ENCODE measurements around the gene ADAMTS13.

Gene ADAMTS13

GRCh38 chr9:133476941-133477340 lies 54.8 kb downstream of the ADAMTS13 start:
- Histone ChIP-seq H3K36me3 (ENCODE audit: insufficient read depth) (no peaks in the 10 kb centered on the region), H2AFZ (ENCODE audit: low read depth) (no peak overlapping the region), H3K4me1 (ENCODE audit: low read depth, poor library complexity, severe bottlenecking) (no peaks in the 10 kb centered on the region), H3K4me3 (IDR thresholded peaks at IDR 0.05; ENCODE audit: insufficient read depth, low read depth, low read length) (no peak overlapping the region), H3K79me2 (ENCODE audit: insufficient read depth, low read depth) (no peaks in the 10 kb centered on the region), H3K4me2 (no peak overlapping the region), H4K20me1 (ENCODE audit: insufficient read depth) (no peaks in the 10 kb centered on the region), H3K27ac (no peak overlapping the region), H3K9ac (no peak overlapping the region), H3K27me3 (ENCODE audit: insufficient read depth, low read depth) (peaks cover 62% of the 10 kb centered on the region)
- TF ChIP-seq, protein P1, sequence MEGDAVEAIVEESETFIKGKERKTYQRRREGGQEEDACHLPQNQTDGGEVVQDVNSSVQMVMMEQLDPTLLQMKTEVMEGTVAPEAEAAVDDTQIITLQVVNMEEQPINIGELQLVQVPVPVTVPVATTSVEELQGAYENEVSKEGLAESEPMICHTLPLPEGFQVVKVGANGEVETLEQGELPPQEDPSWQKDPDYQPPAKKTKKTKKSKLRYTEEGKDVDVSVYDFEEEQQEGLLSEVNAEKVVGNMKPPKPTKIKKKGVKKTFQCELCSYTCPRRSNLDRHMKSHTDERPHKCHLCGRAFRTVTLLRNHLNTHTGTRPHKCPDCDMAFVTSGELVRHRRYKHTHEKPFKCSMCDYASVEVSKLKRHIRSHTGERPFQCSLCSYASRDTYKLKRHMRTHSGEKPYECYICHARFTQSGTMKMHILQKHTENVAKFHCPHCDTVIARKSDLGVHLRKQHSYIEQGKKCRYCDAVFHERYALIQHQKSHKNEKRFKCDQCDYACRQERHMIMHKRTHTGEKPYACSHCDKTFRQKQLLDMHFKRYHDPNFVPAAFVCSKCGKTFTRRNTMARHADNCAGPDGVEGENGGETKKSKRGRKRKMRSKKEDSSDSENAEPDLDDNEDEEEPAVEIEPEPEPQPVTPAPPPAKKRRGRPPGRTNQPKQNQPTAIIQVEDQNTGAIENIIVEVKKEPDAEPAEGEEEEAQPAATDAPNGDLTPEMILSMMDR (conservative IDR thresholded peaks at IDR 0.05; ENCODE audit: low read depth, low read length), result no peak

DNA sequence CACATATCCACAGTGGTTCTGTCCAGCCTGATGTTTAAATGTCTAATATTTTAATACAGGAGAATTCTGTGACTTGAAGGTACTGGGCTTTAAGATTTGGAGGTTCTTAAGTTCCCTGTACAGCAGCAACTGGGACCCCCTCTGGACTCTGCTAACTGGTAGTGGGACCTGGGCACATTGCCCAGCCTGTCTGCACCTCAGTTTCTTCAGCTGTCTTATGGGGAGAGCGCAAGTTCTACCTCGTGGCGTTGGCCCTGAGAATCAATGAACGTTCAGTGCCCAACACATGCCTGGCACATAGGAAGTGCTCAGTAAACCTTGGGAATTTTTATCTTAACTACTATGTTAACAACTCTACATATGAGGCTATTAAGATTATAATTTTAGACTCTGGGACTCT lies 55.3 kb downstream of the ADAMTS13 start:
- no peak overlapping the region for H3K4me2 ChIP-seq
- no peaks in the 10 kb centered on the region for H3K4me1 ChIP-seq (ENCODE audit: low read depth, poor library complexity, severe bottlenecking)
- no peak overlapping the region for H3K4me3 ChIP-seq (IDR thresholded peaks at IDR 0.05; ENCODE audit: insufficient read depth, low read depth, low read length)
- no peak overlapping the region for H3K27ac ChIP-seq
- H3K79me2 ChIP-seq (ENCODE audit: insufficient read depth, low read depth), result no peaks in the 10 kb centered on the region
- no peaks in the 10 kb centered on the region for H3K36me3 ChIP-seq (ENCODE audit: insufficient read depth)
- H4K20me1 ChIP-seq (ENCODE audit: insufficient read depth), result no peaks in the 10 kb centered on the region
- no peak overlapping the region for H3K9ac ChIP-seq
- H2AFZ ChIP-seq (ENCODE audit: low read depth), result no peak overlapping the region
- TF ChIP-seq, protein P1 (conservative IDR thresholded peaks at IDR 0.05; ENCODE audit: low read depth, low read length), result no peak
- H3K27me3 ChIP-seq (ENCODE audit: insufficient read depth, low read depth), result peaks cover 66% of the 10 kb centered on the region

- no peaks in the 10 kb centered on the region for H3K4me1 ChIP-seq (ENCODE audit: low read depth, poor library complexity, severe bottlenecking)
- no peak overlapping the region for H3K4me3 ChIP-seq (IDR thresholded peaks at IDR 0.05; ENCODE audit: insufficient read depth, low read depth, low read length)
- H3K4me2 ChIP-seq, result no peak overlapping the region
- no peak overlapping the region for H2AFZ ChIP-seq (ENCODE audit: low read depth)
- TF ChIP-seq, protein P1 (conservative IDR thresholded peaks at IDR 0.05; ENCODE audit: low read depth, low read length), result no peak
- H4K20me1 ChIP-seq (ENCODE audit: insufficient read depth), result no peaks in the 10 kb centered on the region
- H3K27me3 ChIP-seq (ENCODE audit: insufficient read depth, low read depth), result peaks cover 68% of the 10 kb centered on the region
- H3K79me2 ChIP-seq (ENCODE audit: insufficient read depth, low read depth), result no peaks in the 10 kb centered on the region
- H3K9ac ChIP-seq, result no peak overlapping the region
- H3K27ac ChIP-seq, result no peak overlapping the region
- no peaks in the 10 kb centered on the region for H3K36me3 ChIP-seq (ENCODE audit: insufficient read depth)
Measured at GRCh38 chr9:133477992-133478850, 56.1 kb downstream of the ADAMTS13 start.

DNA sequence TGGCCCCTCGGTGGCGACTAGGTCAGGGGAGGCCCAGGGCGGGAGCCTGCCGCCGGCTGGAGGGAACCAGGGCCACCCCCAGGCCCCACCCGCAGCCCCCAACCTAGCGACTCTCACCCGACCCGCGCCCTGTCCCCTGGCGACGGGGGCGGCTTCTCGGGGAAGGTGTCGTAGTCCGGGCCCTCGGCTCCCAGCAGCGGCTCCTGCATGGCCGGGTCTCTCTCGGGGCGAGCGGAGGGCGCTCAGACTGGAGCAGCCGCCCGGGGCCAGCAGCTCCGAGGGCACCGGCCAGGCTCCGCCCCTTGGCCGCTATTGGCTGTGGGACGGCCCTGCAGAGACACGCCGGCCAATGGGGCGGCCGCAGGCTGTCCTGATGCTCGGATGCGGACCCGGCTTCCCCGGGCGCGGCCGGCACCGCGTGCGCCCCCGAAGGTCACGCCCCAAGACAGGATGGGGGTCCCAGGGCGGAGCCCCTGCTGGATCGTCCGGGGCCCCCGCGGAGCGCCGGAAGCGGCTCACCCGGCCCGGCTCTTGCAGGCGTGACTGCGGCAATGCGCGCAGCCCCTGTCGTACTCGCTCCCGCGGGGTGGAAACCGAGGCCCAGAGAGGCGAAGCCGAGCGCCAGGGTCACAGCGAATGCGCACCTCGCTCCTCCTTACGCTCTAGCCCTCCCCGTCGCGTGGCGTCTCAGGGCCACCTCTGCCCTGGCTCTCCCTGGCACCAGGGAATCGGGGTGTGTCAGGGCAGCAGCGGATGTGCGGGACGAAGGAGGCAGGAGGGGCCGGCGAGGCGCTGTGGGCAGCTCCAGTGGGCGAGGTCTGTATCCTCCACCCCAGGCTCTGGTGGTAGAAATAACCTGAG lies 56.9 kb downstream of the ADAMTS13 start, which contains the start of gene SLC2A6:
Gene SLC2A6, minus strand, starts transcription at position 249 of the 861 bp plus-strand sequence. Its CDS starts 40 bp downstream, at position 209.
- Histone ChIP-seq H2AFZ (ENCODE audit: low read depth) (no peak within 1 kb of the TSS; the same call in 1 of the 2 replicates), H3K27me3 (ENCODE audit: insufficient read depth, low read depth) (peaks cover 75% of the 10 kb centered on the region), H4K20me1 (ENCODE audit: insufficient read depth) (no peaks in the 10 kb centered on the region), H3K9ac (no peak within 1 kb of the TSS), H3K36me3 (ENCODE audit: insufficient read depth) (no peaks in the 10 kb centered on the region), H3K79me2 (ENCODE audit: insufficient read depth, low read depth) (no peaks in the 10 kb centered on the region), H3K4me1 (ENCODE audit: low read depth, poor library complexity, severe bottlenecking) (no peaks in the 10 kb centered on the region), H3K4me3 (IDR thresholded peaks at IDR 0.05; ENCODE audit: insufficient read depth, low read depth, low read length) (no peak within 1 kb of the TSS), H3K4me2 (no peak within 1 kb of the TSS), H3K27ac (no peak within 1 kb of the TSS)
- TF ChIP-seq, protein P1 (conservative IDR thresholded peaks at IDR 0.05; ENCODE audit: low read depth, low read length), result no peak
